Measurements from ENCODE around the gene LRP3.
A peak's percentile ranks its signal among the peaks of the same experiment; 100 is the strongest.
"Not testable (repeated sequence)": the region's sequence is repeated elsewhere in the genome, so short reads cannot be mapped to it uniquely, and the experiment has no call there.

The LRP3 gene

GRCh38 chr19:33217881-33218280, 23.8 kb downstream of the LRP3 start:
- DNase-seq (ENCODE audit: low spot score), result no peak

DNA sequence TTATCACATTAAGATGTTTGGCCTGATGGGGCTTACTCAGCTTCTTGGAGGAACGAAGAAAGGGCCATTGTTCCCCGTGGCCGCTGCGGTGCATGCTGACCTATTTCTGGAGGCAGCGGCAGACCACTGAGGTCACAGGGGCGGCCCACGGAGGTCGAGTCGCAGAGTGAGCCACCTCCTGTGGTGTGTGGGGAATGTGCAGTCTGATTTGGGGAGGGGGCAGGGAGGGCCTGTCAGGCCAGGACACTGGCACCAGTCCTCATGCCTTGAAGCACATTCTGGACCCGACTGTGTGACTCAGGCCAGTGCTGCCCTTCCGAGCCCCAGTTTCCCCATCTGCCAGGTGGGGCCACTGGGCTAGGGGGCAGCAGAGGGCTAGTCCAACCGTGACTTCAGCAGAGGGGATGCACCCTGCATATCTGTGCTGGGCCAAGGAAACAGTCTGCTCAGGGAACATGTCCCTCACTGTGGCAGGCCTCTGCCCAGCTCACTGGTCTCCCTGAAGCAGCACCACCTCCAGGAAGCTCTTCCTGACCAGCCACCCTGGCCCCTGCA, 25.2 kb downstream of the LRP3 start:
- DNase-seq (ENCODE audit: low spot score), result peak; percentile 68

- no peak for DNase-seq (ENCODE audit: low spot score)
These were observed 26.0 kb downstream of the LRP3 start for GRCh38 chr19:33220115-33220514.

GRCh38 chr19:33220735-33221134, 26.6 kb downstream of the LRP3 start:
- no peak for DNase-seq (ENCODE audit: low spot score)

- no peak for DNase-seq (ENCODE audit: low spot score)
These were observed 27.5 kb downstream of the LRP3 start for GRCh38 chr19:33221638-33222037.

- DNase-seq (ENCODE audit: low spot score), result not testable (repeated sequence)
These were observed 28.1 kb downstream of the LRP3 start for GRCh38 chr19:33222255-33222654.

- no peak for DNase-seq (ENCODE audit: low spot score)
These were observed 30.7 kb downstream of the LRP3 start for GRCh38 chr19:33224694-33225457.

GRCh38 chr19:33225458-33225926, 31.4 kb downstream of the LRP3 start, which contains the start of gene SLC7A10:
SLC7A10 (minus strand) TSS chr19:33225850; CDS start chr19:33225703, 147 bp downstream.
- DNase-seq (ENCODE audit: low spot score), result peak; percentile 82

DNA sequence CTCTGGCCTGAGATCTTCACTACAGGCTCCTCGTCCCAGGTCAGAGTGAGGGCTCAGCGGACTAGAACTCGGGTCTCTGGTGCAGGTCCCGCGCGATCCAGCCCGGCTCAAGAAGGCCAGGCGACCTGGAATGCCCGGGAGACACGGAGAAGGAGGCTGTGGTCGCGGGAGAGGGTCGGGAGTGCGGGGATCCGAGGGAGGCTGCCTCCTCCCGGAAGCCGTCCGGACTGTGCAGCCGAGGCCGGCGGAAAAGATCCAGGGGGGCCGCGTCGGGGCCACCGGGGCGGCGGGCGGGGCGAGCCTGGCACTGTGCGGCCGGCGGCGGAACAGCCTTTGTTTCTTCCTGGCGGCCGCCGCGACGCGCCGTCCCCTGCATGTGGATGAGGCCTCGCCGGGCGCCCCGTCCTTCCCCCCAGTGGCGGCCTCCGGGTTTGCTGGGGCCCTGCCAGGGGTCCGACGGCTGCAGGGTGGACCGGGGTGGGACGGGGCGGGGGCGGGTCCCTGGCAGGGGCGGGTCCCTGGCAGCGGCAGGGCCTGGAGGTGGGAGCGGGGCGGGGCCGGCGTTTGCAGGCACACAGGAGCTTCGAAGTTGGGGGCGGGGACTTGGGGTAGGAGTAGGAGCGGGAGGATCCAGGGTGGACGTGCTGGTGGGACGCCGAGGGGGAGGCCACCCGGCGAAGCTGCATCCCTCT, 32.6 kb downstream of the LRP3 start:
- peak; percentile 89 for DNase-seq (ENCODE audit: low spot score)

GRCh38 chr19:33227242-33227650, 33.1 kb downstream of the LRP3 start:
- DNase-seq (ENCODE audit: low spot score), result no peak

DNA sequence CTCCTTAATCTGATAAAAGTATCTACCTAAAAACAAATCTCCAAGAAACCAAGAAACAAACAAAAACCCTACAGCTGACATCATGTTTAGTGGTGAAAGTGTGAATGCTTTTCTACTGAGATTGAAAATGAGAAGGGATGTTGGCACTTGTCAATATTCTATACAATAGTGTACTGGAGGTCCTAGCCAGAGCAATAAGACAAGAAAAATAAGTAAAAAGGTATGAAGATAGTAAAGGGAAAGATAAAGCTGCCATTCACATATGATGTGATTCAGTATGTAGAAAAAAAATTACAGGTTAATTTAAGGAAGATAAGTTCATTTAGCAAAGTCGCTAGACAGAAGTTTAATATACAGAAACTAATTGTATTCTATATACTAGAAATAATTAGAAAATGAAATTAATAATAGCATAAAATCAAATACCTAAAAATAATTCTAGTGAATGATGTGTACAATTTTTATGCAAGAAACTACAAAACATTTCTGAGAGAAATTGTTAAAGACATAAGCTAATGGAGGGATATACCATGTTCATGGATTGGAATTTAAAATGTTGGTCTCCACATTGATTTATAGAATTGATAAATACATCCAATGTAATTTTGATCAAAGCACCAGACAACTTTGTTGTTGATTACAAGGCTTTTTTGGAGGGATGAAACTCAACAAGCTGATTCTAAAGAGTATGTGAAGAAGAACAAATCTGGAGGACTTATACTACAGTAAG, 33.9 kb downstream of the LRP3 start:
- no peak for DNase-seq (ENCODE audit: low spot score)

DNA sequence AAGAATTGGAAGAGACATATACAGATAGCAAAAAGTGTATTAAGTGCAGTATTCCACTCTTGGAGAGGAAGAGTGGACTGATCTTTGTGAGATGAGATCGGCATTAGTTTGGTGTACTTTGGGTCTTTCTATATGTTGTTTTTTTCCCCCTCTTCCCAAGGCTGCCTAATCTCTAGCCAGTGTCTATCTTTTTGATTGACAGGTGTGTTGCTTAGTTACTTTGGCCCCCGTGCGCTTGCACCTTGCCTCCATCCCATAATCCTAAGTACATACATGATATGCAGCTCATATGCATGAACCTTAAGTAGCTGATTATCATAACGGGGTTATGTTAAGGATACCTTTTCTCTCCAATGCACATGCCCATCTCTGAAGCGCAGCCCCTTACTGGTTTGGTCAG, 35.8 kb downstream of the LRP3 start:
- DNase-seq (ENCODE audit: low spot score), result no peak

GRCh38 chr19:33231511-33231910, 37.4 kb downstream of the LRP3 start:
- no peak for DNase-seq (ENCODE audit: low spot score)

DNA sequence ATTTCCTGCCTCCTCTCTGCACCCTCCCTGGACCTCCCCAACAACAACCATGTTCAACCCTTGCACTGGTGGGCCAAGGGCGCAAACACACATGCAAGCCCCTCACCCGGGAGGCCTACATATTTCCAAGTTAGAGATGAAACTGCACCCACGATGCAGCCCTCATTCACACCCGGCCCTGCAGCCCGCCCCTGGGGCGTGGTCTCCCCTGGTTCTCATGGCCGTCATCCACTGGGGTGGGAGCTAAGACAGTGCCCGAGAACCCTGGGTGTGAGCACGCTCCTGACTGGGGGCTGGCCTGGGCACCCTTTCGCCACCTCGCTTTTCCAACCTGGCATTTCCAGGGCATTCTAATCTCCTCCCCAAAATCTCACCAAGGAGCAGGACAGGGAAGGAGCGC, 38.5 kb downstream of the LRP3 start:
- DNase-seq (ENCODE audit: low spot score), result no peak

DNA sequence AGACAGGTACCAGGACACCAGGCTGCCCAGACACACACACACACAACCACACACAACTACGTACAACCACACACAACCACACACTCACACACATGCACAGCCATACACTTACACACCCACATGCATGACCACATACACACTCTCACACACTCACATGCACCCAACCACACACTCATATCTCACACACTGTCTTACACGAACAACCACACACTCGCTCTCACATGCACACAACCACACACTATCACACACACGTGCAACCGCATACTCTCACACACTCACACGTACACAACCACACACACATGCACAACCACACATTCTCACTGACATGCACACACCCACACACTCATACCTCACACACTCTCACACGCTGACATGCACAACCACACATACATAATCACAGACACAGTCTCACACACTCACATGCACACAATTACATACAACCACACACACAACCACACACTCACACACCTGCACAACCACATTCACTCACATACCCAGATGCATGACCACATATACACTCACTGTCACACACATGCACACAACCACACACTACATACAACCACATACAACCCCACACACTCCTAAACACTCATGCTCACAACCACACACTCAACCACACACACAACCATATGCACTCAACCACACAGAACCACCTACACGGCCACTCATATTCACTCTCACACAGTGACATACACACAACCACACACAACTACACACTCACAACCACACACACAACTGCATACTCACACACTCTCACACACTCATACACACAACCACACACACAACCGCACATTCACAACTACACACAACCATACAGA, 39.1 kb downstream of the LRP3 start:
- DNase-seq (ENCODE audit: low spot score), result no peak

- no peak for DNase-seq (ENCODE audit: low spot score)
These were observed 40.0 kb downstream of the LRP3 start for GRCh38 chr19:33234092-33234491.

- DNase-seq (ENCODE audit: low spot score), result no peak
These were observed 40.6 kb downstream of the LRP3 start for GRCh38 chr19:33234736-33235135.

GRCh38 chr19:33235269-33235995, 41.3 kb downstream of the LRP3 start:
- DNase-seq (ENCODE audit: low spot score), result peak; percentile 92

- no peak for DNase-seq (ENCODE audit: low spot score)
These were observed 41.8 kb downstream of the LRP3 start for GRCh38 chr19:33235996-33236350.

GRCh38 chr19:33236696-33237390, 42.7 kb downstream of the LRP3 start:
- DNase-seq (ENCODE audit: low spot score), result no peak

Data from iPS-NIHi11 (cell line).